Measurements from ENCODE around the gene FPR3.

FPR3 gene

DNA sequence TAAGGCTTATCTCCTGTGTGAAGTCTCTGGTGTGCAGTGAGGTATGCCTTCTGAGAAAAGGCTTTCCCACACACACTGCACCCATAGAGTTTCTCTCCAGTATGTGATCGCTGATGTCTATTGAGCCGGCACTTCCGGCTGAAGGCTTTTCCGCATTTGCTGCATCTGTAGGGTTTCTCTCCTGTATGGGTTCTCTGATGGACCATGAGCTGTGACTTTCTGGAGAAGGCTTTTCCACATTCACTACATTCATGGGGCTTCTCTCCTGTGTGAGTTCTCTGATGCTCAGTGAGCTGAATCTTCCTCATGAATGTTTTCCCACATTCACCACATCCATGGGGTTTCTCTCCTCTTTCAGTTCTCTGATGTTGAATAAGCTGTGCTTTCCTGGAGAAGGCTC lies 78.1 kb downstream of the FPR3 start:
- TF ChIP-seq CTCF (IDR thresholded peaks at IDR 0.05; ENCODE audit: control insufficient read depth, insufficient read depth, low read depth, low read length, missing control alignments) = no peak
- no peak overlapping the region for H3K4me3 ChIP-seq (ENCODE audit: control insufficient read depth, low read depth, low read length)

More for the DNA sequence above, 78.1 kb downstream of the FPR3 start:
- no peak for DNase-seq (ENCODE audit: low read depth)

Data from AG09309 (cell line).